Urinary bladder (tissue), 4 donors: ENCODE measurements around the gene ZBTB20. TPM values are rescaled to one million over a fixed set of nuclear protein-coding genes. Genes with fewer than 3 reads are reported as not detected.
"Not testable (repeated sequence)": the region's sequence is repeated elsewhere in the genome, so short reads cannot be mapped to it uniquely, and the experiment has no call there.

Experiments used
- DNase-seq: peaks from one replicate; pipeline ENCODE4 v3.0.0-alpha.2; 2015; ENCODE audit errors: extremely low spot score
- H3K27ac ChIP-seq: one replicate; pipeline ENCODE4 v1.5.1; 2013; ENCODE audit warnings: low read depth, mild to moderate bottlenecking, moderate library complexity
- H3K36me3 ChIP-seq: one replicate; pipeline ENCODE4 v1.6.1; 2013; ENCODE audit warnings: mild to moderate bottlenecking, moderate library complexity; ENCODE audit not compliant: insufficient read depth
- H3K4me1 ChIP-seq: one replicate; pipeline ENCODE4 v1.6.1; 2013; ENCODE audit warnings: mild to moderate bottlenecking, moderate library complexity; ENCODE audit not compliant: insufficient read depth
- H3K4me3 ChIP-seq: one replicate; pipeline ENCODE4 v1.5.1; 2013; ENCODE audit warnings: low read depth, low read length
- WGBS: extraction: QIAGEN DNeasy Blood & Tissue Kit; methylation state at CpG from one replicate; pipeline ENCODE4 v1.1.7; 2013; 5-methylcytosine and 5-hydroxymethylcytosine counted together
- polyA plus RNA-seq: library from polyadenylated mRNA; stranded (reverse); fragments of 200-250 nt; gene quantifications from one replicate; pipeline ENCODE4 v1.2.3, GENCODE V29; 2013
- total RNA-seq: library from RNA; depleted of rRNA; stranded (reverse); fragments of >200 nt; gene quantifications from one replicate; pipeline ENCODE4 v1.2.3, GENCODE V29; 2014
- donor health status: healthy with polysubstance abuse.
- donor health status: healthy.

The ZBTB20 gene
- total and polyA plus RNA-seq, 2 donors, result 1.5 to 99.9 TPM

DNA sequence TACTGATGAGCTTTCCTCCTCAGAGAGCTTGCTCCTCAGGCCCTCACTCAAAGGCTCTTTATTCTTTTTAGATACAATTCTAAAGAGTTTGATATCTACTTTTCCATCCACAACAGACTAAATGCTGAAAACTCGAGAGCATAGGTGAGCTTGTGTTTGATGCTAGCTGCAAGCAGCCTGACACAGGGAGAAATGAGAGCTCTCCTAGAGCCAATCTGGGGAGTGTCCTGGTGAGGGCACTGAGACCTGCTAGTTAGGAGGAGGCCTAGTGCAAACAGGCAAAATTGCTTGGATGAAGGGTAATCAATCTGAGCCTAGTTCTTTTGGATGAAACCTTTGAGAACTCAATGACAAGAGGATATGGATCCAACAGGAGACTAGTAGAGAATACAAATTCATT, 300.8 kb downstream of the ZBTB20 start:
- no peak overlapping the region for H3K27ac ChIP-seq
- 72% methylated on average over 1 of the region's 1 CpG for WGBS
- no peaks in the 10 kb centered on the region for H3K4me1 ChIP-seq
- no peak overlapping the region for H3K4me3 ChIP-seq
- DNase-seq, result no peak
- no peaks in the 10 kb centered on the region for H3K36me3 ChIP-seq

DNA sequence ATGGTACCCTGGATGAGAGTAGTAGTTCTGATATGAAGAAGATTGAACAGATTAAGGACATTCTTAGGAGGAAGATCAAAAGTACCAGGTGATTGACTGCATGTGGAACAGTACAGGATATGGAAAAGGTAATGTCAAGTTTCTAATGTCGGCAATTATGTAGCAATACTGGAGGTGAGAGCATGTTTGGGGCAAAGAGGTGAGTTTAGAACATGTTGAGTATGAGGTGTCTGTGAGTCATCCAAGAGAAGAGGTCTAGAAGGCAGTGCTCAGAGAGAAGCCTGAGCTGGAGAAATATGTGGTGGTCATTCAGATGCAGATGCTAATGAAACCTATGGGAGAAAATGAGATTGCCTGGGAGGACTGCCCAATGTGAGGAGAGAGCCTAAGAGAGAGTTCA, 305.6 kb downstream of the ZBTB20 start:
- WGBS, result 97% methylated on average over 1 of the region's 1 CpG
- no peaks in the 10 kb centered on the region for H3K4me1 ChIP-seq
- H3K27ac ChIP-seq, result no peak overlapping the region
- H3K36me3 ChIP-seq, result no peaks in the 10 kb centered on the region
- H3K4me3 ChIP-seq, result no peak overlapping the region
- DNase-seq, result no peak

DNA sequence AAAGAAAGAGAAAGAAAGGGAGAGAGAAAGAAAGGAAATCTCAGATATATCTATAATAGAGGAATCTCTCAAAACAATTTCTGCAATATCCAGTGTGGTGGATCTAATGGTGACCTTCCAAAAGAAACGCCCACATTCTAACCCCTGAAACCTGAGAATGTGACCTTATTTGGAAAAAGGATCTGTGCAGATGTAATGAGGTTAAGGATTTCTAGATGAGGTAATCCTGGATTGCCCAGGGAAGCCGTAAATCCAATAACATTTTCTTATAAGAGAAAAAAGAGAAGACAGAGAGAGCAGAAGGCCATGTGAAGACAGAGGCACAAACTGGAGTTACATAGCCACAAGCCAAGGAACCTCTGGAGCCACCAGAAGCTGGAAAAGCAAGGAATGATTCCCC, 307.6 kb downstream of the ZBTB20 start:
- no peak for DNase-seq
- H3K4me3 ChIP-seq, result no peak overlapping the region
- no peaks in the 10 kb centered on the region for H3K36me3 ChIP-seq
- no peak overlapping the region for H3K27ac ChIP-seq
- WGBS, result 68% methylated on average over 2 of the region's 2 CpGs
- H3K4me1 ChIP-seq, result no peaks in the 10 kb centered on the region

DNA sequence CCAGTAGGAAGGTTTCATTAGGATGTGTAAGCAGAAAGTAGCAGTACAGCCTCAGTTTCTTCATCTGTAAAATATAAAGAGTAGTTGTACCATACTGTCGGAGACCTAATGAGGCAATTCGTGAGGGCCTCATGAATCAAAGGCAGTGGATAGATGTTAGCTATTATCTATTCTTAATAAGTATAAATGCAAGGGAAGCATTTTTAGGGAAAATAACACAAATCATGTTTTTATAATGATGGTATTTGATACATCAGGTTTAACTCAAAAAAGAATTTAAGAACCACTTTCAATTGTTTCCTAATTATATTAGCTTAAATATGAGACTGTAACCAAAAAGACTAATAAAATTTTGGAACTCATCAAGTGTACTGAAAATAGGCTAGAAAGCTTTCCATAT, 309.1 kb downstream of the ZBTB20 start:
- Histone ChIP-seq H3K4me3 (no peak overlapping the region), H3K4me1 (no peaks in the 10 kb centered on the region), H3K36me3 (no peaks in the 10 kb centered on the region), H3K27ac (no peak overlapping the region)
- whole genome bisulfite sequencing, result 99% methylated on average over 2 of the region's 2 CpGs
- no peak for DNase-seq

- WGBS, result 28% methylated on average over 7 of the region's 7 CpGs
- no peak overlapping the region for H3K27ac ChIP-seq
- no peaks in the 10 kb centered on the region for H3K4me1 ChIP-seq
- H3K4me3 ChIP-seq, result no peak overlapping the region
- H3K36me3 ChIP-seq, result no peaks in the 10 kb centered on the region
- DNase-seq, result no peak
Measured at GRCh38 chr3:114834175-114834940, 312.7 kb downstream of the ZBTB20 start.

- WGBS, result 83% methylated on average over 1 of the region's 1 CpG
- no peak for DNase-seq
- H3K27ac ChIP-seq, result no peak overlapping the region
- H3K4me3 ChIP-seq, result no peak overlapping the region
- no peaks in the 10 kb centered on the region for H3K36me3 ChIP-seq
- no peaks in the 10 kb centered on the region for H3K4me1 ChIP-seq
Measured at GRCh38 chr3:114831861-114832260, 315.2 kb downstream of the ZBTB20 start.

DNA sequence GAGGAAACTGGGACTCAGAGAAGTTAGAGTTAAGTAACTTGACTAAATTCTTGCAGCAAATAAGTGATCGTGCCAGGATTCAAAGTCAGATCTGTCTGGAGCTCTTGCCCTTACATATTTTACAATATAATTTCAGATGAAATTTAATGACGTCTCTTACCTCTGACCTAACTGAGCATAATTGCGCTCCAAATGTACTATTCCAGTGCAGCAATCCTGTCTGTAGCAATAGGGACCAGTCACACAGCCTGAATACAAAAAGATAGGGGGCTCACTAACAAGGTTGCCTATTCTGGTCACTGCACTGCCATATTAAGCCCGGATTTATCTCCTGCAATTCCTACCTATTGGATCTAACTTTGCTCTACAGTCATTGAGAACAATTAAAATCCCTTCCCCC, 316.4 kb downstream of the ZBTB20 start:
- Histone ChIP-seq H3K4me1 (no peaks in the 10 kb centered on the region), H3K4me3 (no peak overlapping the region), H3K36me3 (no peaks in the 10 kb centered on the region), H3K27ac (no peak overlapping the region)
- DNase-seq, result no peak
- WGBS, result 90% methylated on average over 4 of the region's 4 CpGs

GRCh38 chr3:114829783-114830182, 317.3 kb downstream of the ZBTB20 start:
- WGBS, result 89% methylated on average over 2 of the region's 2 CpGs
- H3K36me3 ChIP-seq, result no peaks in the 10 kb centered on the region
- H3K4me3 ChIP-seq, result no peak overlapping the region
- H3K4me1 ChIP-seq, result no peaks in the 10 kb centered on the region
- no peak overlapping the region for H3K27ac ChIP-seq
- DNase-seq, result no peak

DNA sequence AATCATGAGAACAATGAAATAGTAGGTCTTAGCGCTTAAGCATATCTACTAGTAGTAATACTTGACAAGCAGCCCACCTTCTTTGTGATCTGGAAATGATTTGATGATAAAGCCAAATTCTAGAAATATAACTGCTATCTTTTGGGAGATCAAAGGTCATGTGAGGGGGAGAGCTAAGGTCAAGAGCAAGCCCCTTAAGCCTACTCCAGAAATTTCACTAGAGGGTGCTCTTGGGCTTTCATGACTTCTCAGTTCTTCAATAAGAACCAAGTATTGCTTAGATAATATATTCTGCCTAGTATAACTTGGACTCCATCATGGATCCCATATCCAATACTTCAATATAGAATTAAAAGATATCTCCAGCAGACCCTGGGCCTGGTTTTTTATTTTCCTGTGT, 319.6 kb downstream of the ZBTB20 start:
- 94% methylated on average over 1 of the region's 1 CpG for WGBS
- Histone ChIP-seq H3K4me1 (no peaks in the 10 kb centered on the region), H3K27ac (no peak overlapping the region), H3K4me3 (no peak overlapping the region), H3K36me3 (no peaks in the 10 kb centered on the region)
- no peak for DNase-seq

GRCh38 chr3:114824014-114824413, 323.1 kb downstream of the ZBTB20 start:
- Histone ChIP-seq H3K4me3 (no peak overlapping the region), H3K4me1 (no peaks in the 10 kb centered on the region), H3K36me3 (no peaks in the 10 kb centered on the region), H3K27ac (no peak overlapping the region)
- DNase-seq, result no peak
- WGBS, result 93% methylated on average over 1 of the region's 1 CpG

DNA sequence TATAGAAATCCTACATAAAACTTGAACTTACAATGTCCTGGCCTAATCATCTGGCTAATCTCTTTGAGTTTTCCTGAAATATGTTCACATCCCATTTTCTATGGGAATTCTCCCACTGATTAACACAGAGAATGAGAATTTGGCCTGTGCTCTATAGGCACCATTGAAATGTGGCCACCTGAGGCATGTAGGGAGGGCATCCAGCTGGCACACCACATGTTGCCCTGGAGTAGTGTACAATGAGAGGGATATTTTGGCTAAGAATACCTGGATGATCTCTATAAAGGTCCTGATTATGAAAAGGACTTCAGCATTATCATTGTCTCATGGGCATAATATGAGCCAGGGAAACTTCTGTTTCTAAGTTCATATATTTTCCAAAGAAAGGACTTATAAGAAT, 324.0 kb downstream of the ZBTB20 start:
- DNase-seq, result no peak
- H3K4me1 ChIP-seq, result no peaks in the 10 kb centered on the region
- no peak overlapping the region for H3K27ac ChIP-seq
- no peaks in the 10 kb centered on the region for H3K36me3 ChIP-seq
- no peak overlapping the region for H3K4me3 ChIP-seq

DNA sequence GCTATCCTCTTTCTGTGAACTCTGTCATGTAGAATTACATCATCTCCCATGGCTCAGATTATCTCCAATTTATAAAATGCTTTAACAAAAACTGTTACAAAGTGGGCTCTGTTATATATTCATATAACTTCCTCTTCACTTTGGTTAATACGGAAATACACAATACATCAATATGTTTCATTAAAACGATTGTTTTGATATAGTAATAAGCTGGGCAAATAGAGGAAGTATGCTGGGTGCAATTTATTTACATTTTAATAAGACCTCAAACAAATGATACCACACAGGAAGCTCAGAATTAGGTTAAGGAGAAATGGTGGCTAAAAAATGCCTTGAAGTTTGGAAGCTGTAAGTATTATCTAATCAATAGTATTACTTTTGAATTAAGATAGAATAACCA, 331.0 kb downstream of the ZBTB20 start:
- DNase-seq, result no peak
- Histone ChIP-seq H3K36me3 (no peaks in the 10 kb centered on the region), H3K4me1 (no peaks in the 10 kb centered on the region), H3K4me3 (no peak overlapping the region), H3K27ac (no peak overlapping the region)
- WGBS, result 62% methylated on average over 2 of the region's 2 CpGs

- not testable (repeated sequence) for H3K4me1 ChIP-seq, H3K27ac ChIP-seq, DNase-seq, H3K4me3 ChIP-seq, H3K36me3 ChIP-seq
- WGBS, result 96% methylated on average over 49 of the region's 49 CpGs
Measured at GRCh38 chr3:114812541-114813238, 334.4 kb downstream of the ZBTB20 start.

DNA sequence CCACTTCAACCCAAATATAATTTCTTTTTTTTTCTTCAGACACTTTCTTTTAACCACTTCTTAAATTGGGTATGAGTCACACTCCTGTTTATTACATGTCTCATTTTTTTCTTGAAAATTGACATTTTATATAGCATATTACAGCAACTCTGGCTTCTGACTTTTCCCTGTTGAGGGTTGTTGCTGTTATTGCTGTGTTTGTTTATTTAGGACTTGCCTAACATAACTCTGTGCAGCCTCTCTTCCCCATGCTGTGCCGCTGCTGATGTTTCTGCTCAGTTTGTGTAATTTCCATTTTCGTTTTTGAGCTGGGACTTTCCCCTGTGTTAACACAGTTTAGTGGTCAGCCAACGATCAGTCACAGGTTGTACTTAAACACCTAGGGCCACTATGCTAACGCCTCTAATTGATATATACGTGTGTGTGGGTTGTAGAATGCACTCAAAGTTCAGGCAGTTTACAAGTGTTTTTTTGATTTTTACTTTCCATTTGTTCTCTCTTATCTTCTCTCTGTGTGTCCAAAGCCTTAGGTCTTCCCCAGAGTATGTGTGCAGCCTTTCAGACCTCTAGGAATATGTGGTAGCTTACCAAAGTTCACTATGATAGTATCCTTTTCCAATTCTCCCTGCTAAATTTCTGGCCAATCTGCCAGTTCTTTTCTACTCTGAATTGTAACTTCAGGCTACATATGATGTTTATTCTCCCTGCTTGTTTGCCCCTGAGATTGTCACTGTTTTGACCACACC, 337.2 kb downstream of the ZBTB20 start:
- no peak overlapping the region for H3K27ac ChIP-seq
- H3K4me3 ChIP-seq, result no peak overlapping the region
- H3K36me3 ChIP-seq, result no peaks in the 10 kb centered on the region
- no peak for DNase-seq
- 79% methylated on average over 5 of the region's 5 CpGs for WGBS
- no peaks in the 10 kb centered on the region for H3K4me1 ChIP-seq
